ENCODE measurements around the gene WDR33.
"Not testable (repeated sequence)": the region's sequence is repeated elsewhere in the genome, so short reads cannot be mapped to it uniquely, and the experiment has no call there.

The WDR33 gene

DNA sequence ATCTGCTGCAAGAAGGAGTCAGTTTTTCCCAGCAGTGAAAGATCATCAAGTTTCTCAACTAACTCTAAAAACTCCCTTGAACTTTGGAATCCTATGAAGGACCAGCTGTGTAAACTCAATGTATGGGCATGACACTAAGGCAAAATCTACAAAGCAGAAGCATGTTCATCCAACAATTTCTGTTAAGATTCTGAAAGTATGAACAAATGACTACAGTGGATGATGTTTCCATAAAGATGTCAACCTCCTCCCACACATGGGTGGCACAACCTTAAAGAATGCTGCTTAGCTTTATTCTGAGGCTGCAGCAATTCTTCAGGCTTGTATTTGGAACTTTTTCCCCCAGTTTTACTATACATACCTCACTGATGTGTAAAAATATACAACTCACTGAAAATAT is 47.2 kb downstream of the WDR33 start:
- TF ChIP-seq, protein P1, sequence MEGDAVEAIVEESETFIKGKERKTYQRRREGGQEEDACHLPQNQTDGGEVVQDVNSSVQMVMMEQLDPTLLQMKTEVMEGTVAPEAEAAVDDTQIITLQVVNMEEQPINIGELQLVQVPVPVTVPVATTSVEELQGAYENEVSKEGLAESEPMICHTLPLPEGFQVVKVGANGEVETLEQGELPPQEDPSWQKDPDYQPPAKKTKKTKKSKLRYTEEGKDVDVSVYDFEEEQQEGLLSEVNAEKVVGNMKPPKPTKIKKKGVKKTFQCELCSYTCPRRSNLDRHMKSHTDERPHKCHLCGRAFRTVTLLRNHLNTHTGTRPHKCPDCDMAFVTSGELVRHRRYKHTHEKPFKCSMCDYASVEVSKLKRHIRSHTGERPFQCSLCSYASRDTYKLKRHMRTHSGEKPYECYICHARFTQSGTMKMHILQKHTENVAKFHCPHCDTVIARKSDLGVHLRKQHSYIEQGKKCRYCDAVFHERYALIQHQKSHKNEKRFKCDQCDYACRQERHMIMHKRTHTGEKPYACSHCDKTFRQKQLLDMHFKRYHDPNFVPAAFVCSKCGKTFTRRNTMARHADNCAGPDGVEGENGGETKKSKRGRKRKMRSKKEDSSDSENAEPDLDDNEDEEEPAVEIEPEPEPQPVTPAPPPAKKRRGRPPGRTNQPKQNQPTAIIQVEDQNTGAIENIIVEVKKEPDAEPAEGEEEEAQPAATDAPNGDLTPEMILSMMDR (conservative IDR thresholded peaks at IDR 0.05; ENCODE audit: control insufficient read depth, insufficient read depth, low read depth, low read length), result no peak
- peak; percentile 30 for DNase-seq (ENCODE audit: low read depth)

DNA sequence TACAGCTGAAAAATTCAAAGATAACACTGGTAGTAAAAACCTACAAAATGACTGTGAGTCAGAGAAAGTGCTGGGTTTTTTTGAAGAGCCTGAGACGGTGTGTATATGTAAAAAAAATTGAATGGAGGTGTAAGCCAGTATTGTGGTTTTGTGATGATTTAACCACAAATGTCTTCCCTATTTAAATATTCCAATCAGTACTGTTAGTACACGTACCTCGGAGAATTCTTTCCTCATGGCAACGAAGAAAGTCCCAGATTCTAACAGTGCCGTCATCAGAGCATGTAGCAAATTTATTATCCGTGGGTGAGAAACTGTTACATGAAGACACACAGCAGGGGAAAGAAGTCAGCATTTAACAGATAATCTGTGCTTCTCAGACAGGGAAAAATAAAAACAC is 48.1 kb downstream of the WDR33 start:
- DNase-seq (ENCODE audit: low read depth), result peak; percentile 76
- no peak overlapping the region for H3K4me3 ChIP-seq (ENCODE audit: control insufficient read depth, low read depth, low read length)
- TF ChIP-seq, protein P1 (conservative IDR thresholded peaks at IDR 0.05; ENCODE audit: control insufficient read depth, insufficient read depth, low read depth, low read length), result no peak

More for the DNA sequence above, 47.2 kb downstream of the WDR33 start:
- H3K4me3 ChIP-seq (ENCODE audit: control insufficient read depth, low read depth, low read length), result no peak overlapping the region

DNA sequence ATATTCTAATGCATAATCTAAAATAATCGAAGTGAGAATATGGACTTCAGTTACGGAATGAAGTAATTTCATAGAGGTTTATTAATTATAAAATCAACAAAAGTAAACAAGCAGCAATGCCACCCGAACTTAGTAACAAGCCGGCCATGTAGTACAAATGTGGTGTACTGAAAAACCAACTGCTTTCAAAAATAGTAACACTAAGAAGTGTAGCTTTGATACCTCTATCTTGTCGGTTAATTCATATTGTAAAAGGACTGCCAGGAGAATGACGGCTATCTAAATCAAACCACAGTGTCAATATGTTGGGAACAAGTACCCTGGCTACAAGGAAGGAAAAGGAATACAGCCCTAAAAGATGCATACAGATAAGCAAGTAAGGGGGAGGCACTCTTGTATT is 48.5 kb downstream of the WDR33 start:
- DNase-seq (ENCODE audit: low read depth), result no peak
- TF ChIP-seq, protein P1 (conservative IDR thresholded peaks at IDR 0.05; ENCODE audit: control insufficient read depth, insufficient read depth, low read depth, low read length), result no peak
- no peak overlapping the region for H3K4me3 ChIP-seq (ENCODE audit: control insufficient read depth, low read depth, low read length)

DNA sequence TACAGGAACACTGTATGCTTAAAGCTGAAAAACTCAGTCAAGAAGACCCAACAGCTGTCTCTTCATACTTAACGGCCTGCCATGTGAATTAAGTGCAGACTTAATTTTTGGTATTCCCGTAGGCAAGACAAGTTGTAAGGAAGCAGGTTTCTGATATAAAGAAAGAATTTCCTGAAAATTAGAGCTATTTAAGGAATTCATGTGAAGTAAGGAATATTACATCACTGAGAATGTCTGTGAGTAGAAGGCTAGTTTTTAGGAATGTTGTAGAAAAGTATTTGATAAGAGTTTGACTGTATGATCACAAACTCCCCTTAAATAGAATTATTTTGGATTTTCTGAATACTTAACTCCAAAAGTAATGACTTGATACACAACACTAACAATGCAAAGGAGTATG is 51.0 kb downstream of the WDR33 start:
- no peak for DNase-seq (ENCODE audit: low read depth)
- no peak overlapping the region for H3K4me3 ChIP-seq (ENCODE audit: control insufficient read depth, low read depth, low read length)
- TF ChIP-seq, protein P1 (conservative IDR thresholded peaks at IDR 0.05; ENCODE audit: control insufficient read depth, insufficient read depth, low read depth, low read length), result no peak

DNA sequence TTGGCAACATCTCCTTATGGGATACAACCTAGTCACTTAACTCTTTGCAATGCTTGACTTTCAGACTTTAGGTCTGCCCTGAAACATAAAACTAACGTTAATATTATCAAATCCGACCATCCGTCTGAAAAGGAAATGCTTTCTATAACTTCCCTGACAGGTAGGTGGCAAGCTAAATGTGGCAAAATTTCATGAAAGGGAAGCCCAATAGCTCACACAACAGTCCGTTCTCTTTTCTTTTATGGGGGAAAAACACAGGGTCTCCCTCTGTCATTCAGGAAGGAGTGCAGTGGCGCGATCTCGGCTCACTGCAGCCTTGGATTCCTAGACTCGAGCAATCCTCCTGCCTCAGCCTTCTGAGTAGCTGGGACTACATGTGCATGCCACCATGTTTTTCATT is 56.8 kb downstream of the WDR33 start:
- TF ChIP-seq, protein P1 (conservative IDR thresholded peaks at IDR 0.05; ENCODE audit: control insufficient read depth, insufficient read depth, low read depth, low read length), result no peak
- DNase-seq (ENCODE audit: low read depth), result no peak
- no peak overlapping the region for H3K4me3 ChIP-seq (ENCODE audit: control insufficient read depth, low read depth, low read length)

DNA sequence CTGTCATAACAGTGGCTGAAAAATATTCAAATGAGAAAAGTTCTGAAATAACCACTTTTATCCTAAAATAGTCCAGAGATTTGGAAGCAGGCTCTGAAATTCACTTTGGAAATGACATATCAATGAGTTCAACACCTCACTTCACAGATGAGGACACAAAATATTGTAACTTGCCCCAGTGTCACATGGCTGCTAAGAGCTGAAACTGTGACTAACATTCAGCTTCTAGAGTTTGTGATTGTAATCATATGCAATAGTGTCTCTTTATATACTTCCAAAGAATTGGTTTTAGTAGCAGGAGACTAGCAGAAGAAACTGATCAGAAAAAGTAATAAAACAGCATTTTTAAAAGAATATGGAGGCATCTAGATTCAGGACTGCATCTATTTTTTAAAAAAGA is 57.6 kb downstream of the WDR33 start:
- no peak overlapping the region for H3K4me3 ChIP-seq (ENCODE audit: control insufficient read depth, low read depth, low read length)
- TF ChIP-seq, protein P1 (conservative IDR thresholded peaks at IDR 0.05; ENCODE audit: control insufficient read depth, insufficient read depth, low read depth, low read length), result no peak

DNA sequence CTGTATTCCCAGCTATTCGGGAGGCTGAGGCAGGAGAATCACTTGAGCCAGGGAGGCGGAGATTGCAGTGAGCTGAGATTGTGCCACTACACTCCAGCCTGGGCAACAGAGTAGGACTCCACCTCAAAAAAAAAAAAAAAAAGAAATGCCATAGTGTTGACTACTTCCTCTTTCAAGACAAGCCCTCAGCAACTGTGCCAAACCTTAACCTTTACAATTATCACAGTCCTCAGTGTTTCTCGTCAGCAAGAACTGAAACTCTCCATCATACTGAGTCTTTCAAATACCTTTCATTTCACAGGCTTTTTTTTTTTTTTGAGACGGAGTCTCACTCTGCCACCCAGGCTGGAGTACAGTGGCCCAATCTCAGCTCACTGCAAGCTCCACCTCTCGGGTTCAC is 61.4 kb downstream of the WDR33 start:
- not testable (repeated sequence) for DNase-seq (ENCODE audit: low read depth); H3K4me3 ChIP-seq (ENCODE audit: control insufficient read depth, low read depth, low read length)

More for the DNA sequence above, 57.6 kb downstream of the WDR33 start:
- DNase-seq (ENCODE audit: low read depth), result no peak

Data from fibroblast of mammary gland (primary cell).